SK-N-SH treated with all-trans-retinoic acid at 6 μM for 48 hours (cell line): Measurements from ENCODE around the gene TEX11.
"Not testable (repeated sequence)": the region's sequence is repeated elsewhere in the genome, so short reads cannot be mapped to it uniquely, and the experiment has no call there.

ENCODE experiments used
- ATAC-seq: fragments of 200-7000 bp; cut with Tn5 transposase; 3 replicates; pipeline ENCODE4 v1.9.1; 2020; ENCODE audit warnings: mild to moderate bottlenecking, moderate library complexity
- ARNTL ChIP-seq: fragments of 450-650 bp; formaldehyde crosslinking; IDR thresholded peaks from 2 replicates; pipeline ENCODE4 v1.5.0; 2020; ENCODE audit warnings: low read depth, mild to moderate bottlenecking, moderate library complexity, borderline replicate concordance
- BACH2 ChIP-seq: fragments of 250-450 bp; sonication (Bioruptor Pico); IDR thresholded peaks from 2 replicates; pipeline ENCODE4 v1.9.0; 2021; ENCODE audit warnings: mild to moderate bottlenecking, borderline replicate concordance
- CREB5 ChIP-seq: fragments of 250-450 bp; sonication (Bioruptor Pico); IDR thresholded peaks from 2 replicates; pipeline ENCODE4 v1.5.1; 2020; ENCODE audit warnings: low read depth, mild to moderate bottlenecking, moderate library complexity
- CSDC2 ChIP-seq: fragments of 250-450 bp; sonication (Bioruptor Pico); IDR thresholded peaks from 2 replicates; pipeline ENCODE4 v1.5.0; 2020; ENCODE audit warnings: mild to moderate bottlenecking, moderate library complexity
- ESRRG ChIP-seq: fragments of 250-450 bp; sonication (Bioruptor Pico); IDR thresholded peaks from 2 replicates; pipeline ENCODE4 v1.6.1; 2021; ENCODE audit warnings: mild to moderate bottlenecking
- GLIS3 ChIP-seq: fragments of 250-450 bp; sonication (Bioruptor Pico); IDR thresholded peaks from 2 replicates; pipeline ENCODE4 v1.5.0; 2020; ENCODE audit warnings: mild to moderate bottlenecking, moderate library complexity
- OSR1 ChIP-seq: fragments of 250-450 bp; sonication (Bioruptor Pico); IDR thresholded peaks from 2 replicates; pipeline ENCODE4 v1.8.0; 2022; ENCODE audit warnings: moderate library complexity, mild to moderate bottlenecking, inconsistent platforms
- PATZ1 ChIP-seq: fragments of 250-450 bp; sonication (Bioruptor Pico); IDR thresholded peaks from 2 replicates; pipeline ENCODE4 v1.8.0; 2020; ENCODE audit warnings: mild to moderate bottlenecking, moderate library complexity, borderline replicate concordance
- POU6F1 ChIP-seq: fragments of 250-450 bp; sonication (Bioruptor Pico); IDR thresholded peaks from 2 replicates; pipeline ENCODE4 v1.8.0; 2021; ENCODE audit warnings: low read depth, mild to moderate bottlenecking, moderate library complexity, borderline replicate concordance
- PPARA ChIP-seq: fragments of 250-450 bp; sonication (Bioruptor Pico); IDR thresholded peaks from 2 replicates; pipeline ENCODE4 v1.5.0; 2020; ENCODE audit warnings: mild to moderate bottlenecking, borderline replicate concordance
- RARB ChIP-seq: fragments of 250-450 bp; sonication (Bioruptor Pico); IDR thresholded peaks from 2 replicates; pipeline ENCODE4 v1.8.0; 2021; ENCODE audit warnings: mild to moderate bottlenecking, moderate library complexity
- SNAI2 ChIP-seq: fragments of 250-450 bp; sonication (Bioruptor Pico); IDR thresholded peaks from 2 replicates; pipeline ENCODE4 v1.5.0; 2020; ENCODE audit warnings: mild to moderate bottlenecking, moderate library complexity
- TCF4 ChIP-seq: fragments of 250-450 bp; sonication (Bioruptor Pico); IDR thresholded peaks from 2 replicates; pipeline ENCODE4 v1.8.0; 2021; ENCODE audit warnings: mild to moderate bottlenecking, moderate library complexity, borderline replicate concordance
- TOX ChIP-seq: fragments of 250-450 bp; sonication (Bioruptor Pico); IDR thresholded peaks from 2 replicates; pipeline ENCODE4 v1.8.0; 2021; ENCODE audit warnings: mild to moderate bottlenecking, moderate library complexity, borderline replicate concordance
- ZC3H10 ChIP-seq: fragments of 250-450 bp; sonication (Bioruptor Pico); IDR thresholded peaks from 2 replicates; pipeline ENCODE4 v1.5.1; 2021; ENCODE audit warnings: mild to moderate bottlenecking, moderate library complexity
- ZFP30 ChIP-seq: fragments of 450-650 bp; formaldehyde crosslinking; IDR thresholded peaks from 2 replicates; pipeline ENCODE4 v1.5.0; 2022; ENCODE audit warnings: mild to moderate bottlenecking, moderate library complexity
- ZNF565 ChIP-seq: fragments of 450-650 bp; formaldehyde crosslinking; conservative IDR thresholded peaks from 2 replicates; pipeline ENCODE4 v1.5.0; 2020; ENCODE audit warnings: low read depth, mild to moderate bottlenecking, moderate library complexity
- ZNF70 ChIP-seq: fragments of 450-650 bp; formaldehyde crosslinking; IDR thresholded peaks from 2 replicates; pipeline ENCODE4 v1.5.0; 2020; ENCODE audit warnings: mild to moderate bottlenecking, moderate library complexity
- ZNF8 ChIP-seq: fragments of 450-650 bp; formaldehyde crosslinking; IDR thresholded peaks from 2 replicates; pipeline ENCODE4 v1.5.0; 2020; ENCODE audit warnings: mild to moderate bottlenecking, moderate library complexity

The TEX11 gene

GRCh38 chrX:70525733-70526132, 382.8 kb downstream of the TEX11 start:
- TF ChIP-seq ZNF70 (CRISPR knock-in tag) (no peak), PATZ1 (CRISPR knock-in tag) (no peak), TCF4 (CRISPR knock-in tag) (no peak), ESRRG (CRISPR knock-in tag) (no peak), OSR1 (CRISPR knock-in tag) (no peak), TOX (no peak), SNAI2 (no peak), PPARA (no peak), POU6F1 (CRISPR knock-in tag) (no peak), RARB (CRISPR knock-in tag) (no peak), ZFP30 (CRISPR knock-in tag) (no peak), ARNTL (CRISPR knock-in tag) (no peak)
- TF ChIP-seq, all 23 proteins: peak for 0
- no peak for ATAC-seq

- not testable (repeated sequence) for ATAC-seq
Observed at GRCh38 chrX:70515692-70516091, 392.8 kb downstream of the TEX11 start.

GRCh38 chrX:70515270-70515669, 393.2 kb downstream of the TEX11 start:
- ATAC-seq: not testable (repeated sequence)

- ATAC-seq: no peak
- TF ChIP-seq ZNF70 (CRISPR knock-in tag) (no peak), ESRRG (CRISPR knock-in tag) (no peak), TCF4 (CRISPR knock-in tag) (no peak), CREB5 (CRISPR knock-in tag) (no peak), ZNF565 (CRISPR knock-in tag) (no peak), GLIS3 (CRISPR knock-in tag) (no peak), BACH2 (no peak)
Observed at GRCh38 chrX:70509078-70509477, 399.4 kb downstream of the TEX11 start.

GRCh38 chrX:70508296-70508911, 400.1 kb downstream of the TEX11 start:
- ATAC-seq: no peak
- TF ChIP-seq BACH2 (no peak), ZFP30 (CRISPR knock-in tag) (no peak), CSDC2 (no peak), PPARA (no peak), ZC3H10 (CRISPR knock-in tag) (no peak), ZNF70 (CRISPR knock-in tag) (no peak), ZNF8 (CRISPR knock-in tag) (no peak)

- no peak for TF ChIP-seq ARNTL (CRISPR knock-in tag)
- no peak for TF ChIP-seq ZC3H10 (CRISPR knock-in tag)
- TF ChIP-seq PPARA: no peak
- TF ChIP-seq ESRRG (CRISPR knock-in tag): no peak
- TF ChIP-seq BACH2: no peak
- TF ChIP-seq ZNF565 (CRISPR knock-in tag): no peak
- no peak for TF ChIP-seq ZFP30 (CRISPR knock-in tag)
- TF ChIP-seq ZNF8 (CRISPR knock-in tag): no peak
- no peak for TF ChIP-seq CREB5 (CRISPR knock-in tag)
- no peak for TF ChIP-seq RARB (CRISPR knock-in tag)
- TF ChIP-seq GLIS3 (CRISPR knock-in tag): no peak
- no peak for TF ChIP-seq CSDC2
- TF ChIP-seq, all 23 proteins: peak for 0
- no peak for ATAC-seq
Observed at GRCh38 chrX:70505451-70505841, 403.1 kb downstream of the TEX11 start.
